Breast epithelium (tissue), 4 donors: ENCODE measurements around the gene SULT2B1. TPM values are rescaled to one million over a fixed set of nuclear protein-coding genes. Genes with fewer than 3 reads are reported as not detected.

Experiments
- DNase-seq, 2 donors: peaks; one replicate each; pipeline ENCODE4 v3.0.0-alpha.2; 2019; ENCODE audit warnings: low spot score in 2 of 2
- H3K27ac ChIP-seq, 2 donors: fragments of 200-600 bp; sonication (generic) in 1 of 2; one replicate each; pipeline ENCODE4 v1.5.1; 2016 to 2019; ENCODE audit warnings: mild to moderate bottlenecking in 1 of 2
- H3K27me3 ChIP-seq, 2 donors: fragments of 200-600 bp; sonication (generic) in 1 of 2; one replicate each; pipeline versions ENCODE4 v1.5.1 to v1.6.0; 2017 to 2019; ENCODE audit warnings: control low read depth in 1 of 2, mild to moderate bottlenecking in 1 of 2
- H3K36me3 ChIP-seq: fragments of 200-600 bp; one replicate; pipeline ENCODE4 v1.5.1; 2019
- H3K4me1 ChIP-seq, 2 donors: fragments of 200-600 bp; sonication (generic); one replicate each; pipeline ENCODE4 v1.5.1; 2016 to 2019; ENCODE audit warnings: control low read depth in 1 of 2
- H3K4me3 ChIP-seq, 3 donors: fragments of 200-600 bp; sonication (generic); 1 replicate in 2 of 3; 2 replicates in 1 of 3; pipeline ENCODE4 v1.5.1; 2016 to 2019; ENCODE audit warnings: mild to moderate bottlenecking in 3 of 3, moderate library complexity in 2 of 3
- H3K9me3 ChIP-seq, 2 donors: fragments of 200-600 bp; sonication (generic) in 1 of 2; one replicate each; pipeline ENCODE4 v1.5.1; 2016 to 2019; ENCODE audit warnings: control low read depth in 1 of 2
- POLR2A ChIP-seq: fragments of 450-650 bp; IDR thresholded peaks from one replicate; pipeline ENCODE4 v1.6.1; 2016; ENCODE audit warnings: antibody characterized with exemption, mild to moderate bottlenecking, moderate library complexity
- POLR2AphosphoS5 ChIP-seq, 3 donors: sonication (generic); formaldehyde crosslinking; IDR thresholded peaks; one replicate each; pipeline ENCODE4 v1.6.1; 2017; ENCODE audit warnings: antibody characterized with exemption in 3 of 3
- intact Hi-C: fragments of 100-400 bp; cut with DNase I; formaldehyde crosslinking; loops from one replicate; pipeline ENCODE4 v1.15.1; 2023; ENCODE audit warnings: low total_unique reads
- total RNA-seq, 3 donors: library from RNA; depleted of rRNA; stranded (reverse); fragments of >200 nt; gene quantifications; one replicate each; pipeline ENCODE4 v1.1.0, GENCODE V29; 2016
- TF ChIP-seq, protein P1 (sequence below), 3 donors: fragments of 450-650 bp; IDR thresholded peaks; one replicate each; pipeline ENCODE4 v1.5.1; 2016 to 2017; ENCODE audit warnings: antibody characterized with exemption in 3 of 3, mild to moderate bottlenecking in 3 of 3, moderate library complexity in 3 of 3

SULT2B1 gene
- total RNA-seq, 3 donors from 2014 or later = 5.6 to 7.5 TPM; not detected in 1

DNA sequence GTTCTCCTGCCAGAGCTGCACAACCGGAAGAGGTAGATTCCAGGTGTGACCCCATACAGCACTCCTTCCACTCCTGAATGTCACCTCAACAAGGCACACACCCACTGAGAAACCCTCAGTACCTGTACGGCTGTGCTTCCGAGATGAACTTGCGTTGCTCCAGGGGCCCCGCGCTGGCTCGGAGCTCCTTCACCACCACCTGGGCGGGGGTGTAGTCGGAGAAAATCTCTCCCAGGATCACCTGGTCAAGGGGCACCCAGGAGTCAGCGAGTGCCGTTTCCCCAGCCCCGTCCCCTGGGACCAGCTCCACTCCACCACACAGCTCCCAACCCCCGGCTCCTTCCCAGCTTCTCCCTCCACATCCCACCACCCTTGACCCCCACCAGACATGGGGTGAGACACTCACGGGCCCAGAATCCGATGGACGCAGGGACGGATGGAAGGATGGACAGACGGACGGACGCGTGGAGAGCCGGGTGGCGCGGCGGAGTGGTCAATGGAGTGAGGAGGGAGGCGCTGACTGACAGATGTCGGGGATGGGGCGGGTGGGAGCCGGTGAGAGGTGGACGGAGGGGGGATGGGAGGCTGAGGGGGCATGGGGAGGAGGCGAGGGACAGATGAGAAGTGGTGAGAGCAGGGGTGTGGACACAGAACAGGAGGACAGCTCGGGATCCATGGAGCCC lies 43.1 kb upstream of the SULT2B1 start:
- intact Hi-C loops = loop anchor here (10.0 kb wide), 1 partner anchor 66 kb away; no protein-coding TSS in a partner anchor

DNA sequence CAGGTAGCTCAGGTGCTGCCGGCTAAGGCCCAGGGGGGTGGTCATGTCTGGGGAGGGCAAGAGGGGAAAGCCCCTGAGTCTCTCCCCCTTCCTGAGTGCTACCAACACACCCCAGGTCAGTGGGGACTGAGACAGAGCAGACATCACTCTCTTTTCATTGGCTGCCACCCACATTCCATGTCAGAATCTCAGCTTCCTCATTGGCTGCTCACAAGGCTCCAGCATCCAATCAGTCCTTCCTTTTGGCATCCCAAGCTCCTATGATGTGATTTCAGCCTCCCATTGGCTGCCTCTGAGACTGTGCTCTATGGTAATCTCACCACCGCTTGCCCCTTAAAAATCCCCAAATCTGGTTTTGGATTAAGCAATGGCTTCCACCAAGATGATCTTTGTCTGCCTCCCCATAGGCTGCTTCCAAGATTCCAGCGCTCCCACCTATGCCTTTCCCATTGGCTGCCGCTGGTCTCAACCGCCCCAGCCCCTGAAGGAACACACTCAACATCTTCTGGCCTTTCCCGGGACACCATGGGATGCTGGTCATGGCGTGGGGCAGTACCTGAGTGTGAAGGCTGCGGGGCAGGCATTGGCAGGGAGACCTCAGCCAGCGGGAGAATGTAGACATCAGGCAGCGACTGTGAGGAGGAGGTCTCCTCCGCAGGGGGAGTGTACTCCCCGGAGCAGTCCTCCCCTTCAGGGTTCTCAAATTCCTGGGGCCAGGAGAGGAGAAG lies 42.3 kb upstream of the SULT2B1 start:
- H3K27ac ChIP-seq = no peak overlapping the region
- intact Hi-C loops = loop anchor here (10.0 kb wide), 1 partner anchor 65 kb away; no protein-coding TSS in a partner anchor
- peaks cover 9 to 17% of the 10 kb centered on the region in 2 donors for H3K27me3 ChIP-seq
- no peak overlapping the region for H3K4me3 ChIP-seq
- no peak for DNase-seq
- H3K36me3 ChIP-seq = no peaks in the 10 kb centered on the region
- H3K9me3 ChIP-seq = no peaks in the 10 kb centered on the region
- TF ChIP-seq POLR2A = no peak
- TF ChIP-seq POLR2AphosphoS5 (IDR thresholded peaks at IDR 0.05) = no peak
- TF ChIP-seq, protein P1, sequence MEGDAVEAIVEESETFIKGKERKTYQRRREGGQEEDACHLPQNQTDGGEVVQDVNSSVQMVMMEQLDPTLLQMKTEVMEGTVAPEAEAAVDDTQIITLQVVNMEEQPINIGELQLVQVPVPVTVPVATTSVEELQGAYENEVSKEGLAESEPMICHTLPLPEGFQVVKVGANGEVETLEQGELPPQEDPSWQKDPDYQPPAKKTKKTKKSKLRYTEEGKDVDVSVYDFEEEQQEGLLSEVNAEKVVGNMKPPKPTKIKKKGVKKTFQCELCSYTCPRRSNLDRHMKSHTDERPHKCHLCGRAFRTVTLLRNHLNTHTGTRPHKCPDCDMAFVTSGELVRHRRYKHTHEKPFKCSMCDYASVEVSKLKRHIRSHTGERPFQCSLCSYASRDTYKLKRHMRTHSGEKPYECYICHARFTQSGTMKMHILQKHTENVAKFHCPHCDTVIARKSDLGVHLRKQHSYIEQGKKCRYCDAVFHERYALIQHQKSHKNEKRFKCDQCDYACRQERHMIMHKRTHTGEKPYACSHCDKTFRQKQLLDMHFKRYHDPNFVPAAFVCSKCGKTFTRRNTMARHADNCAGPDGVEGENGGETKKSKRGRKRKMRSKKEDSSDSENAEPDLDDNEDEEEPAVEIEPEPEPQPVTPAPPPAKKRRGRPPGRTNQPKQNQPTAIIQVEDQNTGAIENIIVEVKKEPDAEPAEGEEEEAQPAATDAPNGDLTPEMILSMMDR (IDR thresholded peaks at IDR 0.05) = no peak
- H3K4me1 ChIP-seq = peaks cover 0 to 5% of the 10 kb centered on the region in 2 donors

More for the DNA sequence above, 43.1 kb upstream of the SULT2B1 start:
- Histone ChIP-seq H3K27me3 (peaks cover 9 to 17% of the 10 kb centered on the region in 2 donors), H3K4me1 (peaks cover 0 to 5% of the 10 kb centered on the region in 2 donors), H3K4me3 (no peak overlapping the region), H3K36me3 (no peaks in the 10 kb centered on the region), H3K27ac (no peak overlapping the region), H3K9me3 (no peaks in the 10 kb centered on the region)
- TF ChIP-seq POLR2AphosphoS5 (IDR thresholded peaks at IDR 0.05) (no peak), POLR2A (no peak)
- TF ChIP-seq, protein P1 (IDR thresholded peaks at IDR 0.05) = no peak
- no peak for DNase-seq

GRCh38 chr19:48510421-48511268 lies 41.3 kb upstream of the SULT2B1 start:
- peaks cover 0 to 5% of the 10 kb centered on the region in 2 donors for H3K4me1 ChIP-seq
- peak; percentile 60 to 77 for DNase-seq
- H3K36me3 ChIP-seq = no peaks in the 10 kb centered on the region
- H3K9me3 ChIP-seq = no peaks in the 10 kb centered on the region
- H3K27me3 ChIP-seq = peaks cover 9 to 17% of the 10 kb centered on the region in 2 donors
- intact Hi-C loops = no loop called here
- peak in 1 of 3 donors; percentile 21 for TF ChIP-seq POLR2AphosphoS5 (IDR thresholded peaks at IDR 0.05)
- TF ChIP-seq POLR2A = no peak
- H3K4me3 ChIP-seq = peak overlapping the region in 2 of 3 donors; percentile 46 to 62
- H3K27ac ChIP-seq = peak overlapping the region in 1 of 2 donors; percentile 32

- H3K9me3 ChIP-seq = no peaks in the 10 kb centered on the region
- peaks cover 9 to 17% of the 10 kb centered on the region in 2 donors for H3K27me3 ChIP-seq
- DNase-seq = no peak
- no peaks in the 10 kb centered on the region for H3K36me3 ChIP-seq
- intact Hi-C loops = no loop called here
- TF ChIP-seq POLR2A = no peak
- TF ChIP-seq, protein P1 (IDR thresholded peaks at IDR 0.05) = no peak
- no peak for TF ChIP-seq POLR2AphosphoS5 (IDR thresholded peaks at IDR 0.05)
- H3K4me3 ChIP-seq = peak overlapping the region in 2 of 3 donors; percentile 46 to 62
- H3K4me1 ChIP-seq = peaks cover 0 to 5% of the 10 kb centered on the region in 2 donors
- peak overlapping the region in 1 of 2 donors; percentile 32 for H3K27ac ChIP-seq
Observed at GRCh38 chr19:48511321-48511731, 40.6 kb upstream of the SULT2B1 start.
